ENCODE data around the gene NFXL1.
"Not testable (repeated sequence)": the region's sequence is repeated elsewhere in the genome, so short reads cannot be mapped to it uniquely, and the experiment has no call there.

NFXL1 gene

DNA sequence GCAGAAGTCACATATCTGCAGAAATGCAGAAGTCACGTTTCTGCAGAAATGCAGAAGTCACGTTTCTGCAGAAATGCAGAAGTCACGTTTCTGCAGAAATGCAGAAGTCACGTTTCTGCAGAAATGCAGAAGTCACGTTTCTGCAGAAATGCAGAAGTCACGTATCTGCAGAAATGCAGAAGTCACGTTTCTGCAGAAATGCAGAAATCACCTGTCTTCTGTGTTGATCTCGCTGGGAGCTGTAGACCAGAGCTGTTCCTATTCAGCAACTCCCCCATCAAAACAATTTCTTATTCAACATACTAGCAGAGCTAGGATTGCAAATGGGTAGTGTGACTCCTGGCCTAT is 8.9 kb upstream of the NFXL1 start:
- H3K27ac ChIP-seq (ENCODE audit: low read depth, low read length); H3K36me3 ChIP-seq (ENCODE audit: control insufficient read depth, insufficient read depth, low read length); H3K27me3 ChIP-seq (ENCODE audit: control insufficient read depth, insufficient read depth, low read length); H3K4me3 ChIP-seq (ENCODE audit: low read length); H3K4me1 ChIP-seq (ENCODE audit: control insufficient read depth, insufficient read depth, low read length); H3K9ac ChIP-seq (ENCODE audit: low read length): not testable (repeated sequence)

- H3K27ac ChIP-seq (ENCODE audit: low read depth, low read length); H3K4me3 ChIP-seq (ENCODE audit: low read length); H3K4me1 ChIP-seq (ENCODE audit: control insufficient read depth, insufficient read depth, low read length); H3K9ac ChIP-seq (ENCODE audit: low read length); H3K36me3 ChIP-seq (ENCODE audit: control insufficient read depth, insufficient read depth, low read length); H3K27me3 ChIP-seq (ENCODE audit: control insufficient read depth, insufficient read depth, low read length): not testable (repeated sequence)
Measured at GRCh38 chr4:47922436-47923260, 8.3 kb upstream of the NFXL1 start.

- H3K27ac ChIP-seq (ENCODE audit: low read depth, low read length); H3K27me3 ChIP-seq (ENCODE audit: control insufficient read depth, insufficient read depth, low read length); H3K4me3 ChIP-seq (ENCODE audit: low read length); H3K9ac ChIP-seq (ENCODE audit: low read length); H3K4me1 ChIP-seq (ENCODE audit: control insufficient read depth, insufficient read depth, low read length); H3K36me3 ChIP-seq (ENCODE audit: control insufficient read depth, insufficient read depth, low read length): not testable (repeated sequence)
Measured at GRCh38 chr4:47917163-47917562, 2.8 kb upstream of the NFXL1 start.

GRCh38 chr4:47915378-47915777 is 995 bp upstream of the NFXL1 start:
- no peaks in the 10 kb centered on the region for H3K4me1 ChIP-seq (ENCODE audit: control insufficient read depth, insufficient read depth, low read length)
- no peaks in the 10 kb centered on the region for H3K27me3 ChIP-seq (ENCODE audit: control insufficient read depth, insufficient read depth, low read length)
- H3K36me3 ChIP-seq (ENCODE audit: control insufficient read depth, insufficient read depth, low read length): no peaks in the 10 kb centered on the region
- H3K27ac ChIP-seq (ENCODE audit: low read depth, low read length): no peak overlapping the region
- H3K4me3 ChIP-seq (ENCODE audit: low read length): no peak overlapping the region
- H3K9ac ChIP-seq (ENCODE audit: low read length): no peak overlapping the region

GRCh38 chr4:47914926-47915237 is 499 bp upstream of the NFXL1 start:
- Histone ChIP-seq H3K9ac (ENCODE audit: low read length) (no peak overlapping the region), H3K27ac (ENCODE audit: low read depth, low read length) (no peak overlapping the region), H3K27me3 (ENCODE audit: control insufficient read depth, insufficient read depth, low read length) (no peaks in the 10 kb centered on the region), H3K4me1 (ENCODE audit: control insufficient read depth, insufficient read depth, low read length) (no peaks in the 10 kb centered on the region), H3K36me3 (ENCODE audit: control insufficient read depth, insufficient read depth, low read length) (no peaks in the 10 kb centered on the region), H3K4me3 (ENCODE audit: low read length) (peak overlapping the region; percentile 81)

- peak overlapping the region; percentile 33 for H3K27ac ChIP-seq (ENCODE audit: low read depth, low read length)
Measured at GRCh38 chr4:47913861-47914219, 543 bp downstream of the NFXL1 start.

DNA sequence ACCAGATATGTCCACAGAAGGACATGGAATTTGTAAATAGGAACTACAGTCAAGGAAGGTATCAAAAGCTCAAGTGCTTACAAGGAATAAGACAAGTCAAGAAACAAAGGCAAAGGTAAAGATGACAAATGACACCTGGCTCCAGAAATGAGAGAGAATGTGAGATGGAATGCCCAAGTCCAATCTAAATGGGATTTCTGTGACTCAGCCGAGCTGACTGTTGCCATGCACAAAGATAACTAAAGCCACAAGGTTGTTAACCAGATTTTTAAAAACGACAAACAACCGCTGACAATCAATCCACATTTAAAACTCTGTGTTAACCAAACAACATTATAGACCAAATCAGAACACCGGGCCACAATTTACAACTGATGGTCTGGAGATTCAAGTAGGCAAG is 1.1 kb downstream of the NFXL1 start:
- H3K4me1 ChIP-seq (ENCODE audit: control insufficient read depth, insufficient read depth, low read length): no peaks in the 10 kb centered on the region
- no peak overlapping the region for H3K27ac ChIP-seq (ENCODE audit: low read depth, low read length)
- peaks cover 2% of the 10 kb centered on the region for H3K36me3 ChIP-seq (ENCODE audit: control insufficient read depth, insufficient read depth, low read length)
- no peaks in the 10 kb centered on the region for H3K27me3 ChIP-seq (ENCODE audit: control insufficient read depth, insufficient read depth, low read length)
- peak overlapping the region; percentile 90 for H3K4me3 ChIP-seq (ENCODE audit: low read length)
- H3K9ac ChIP-seq (ENCODE audit: low read length): no peak overlapping the region

More at GRCh38 chr4:47913861-47914219, 543 bp downstream of the NFXL1 start:
- Histone ChIP-seq H3K27me3 (ENCODE audit: control insufficient read depth, insufficient read depth, low read length) (no peaks in the 10 kb centered on the region), H3K9ac (ENCODE audit: low read length) (peak overlapping the region; percentile 81), H3K4me3 (ENCODE audit: low read length) (peak overlapping the region; percentile 90), H3K36me3 (ENCODE audit: control insufficient read depth, insufficient read depth, low read length) (peaks cover 2% of the 10 kb centered on the region), H3K4me1 (ENCODE audit: control insufficient read depth, insufficient read depth, low read length) (no peaks in the 10 kb centered on the region)

DNA sequence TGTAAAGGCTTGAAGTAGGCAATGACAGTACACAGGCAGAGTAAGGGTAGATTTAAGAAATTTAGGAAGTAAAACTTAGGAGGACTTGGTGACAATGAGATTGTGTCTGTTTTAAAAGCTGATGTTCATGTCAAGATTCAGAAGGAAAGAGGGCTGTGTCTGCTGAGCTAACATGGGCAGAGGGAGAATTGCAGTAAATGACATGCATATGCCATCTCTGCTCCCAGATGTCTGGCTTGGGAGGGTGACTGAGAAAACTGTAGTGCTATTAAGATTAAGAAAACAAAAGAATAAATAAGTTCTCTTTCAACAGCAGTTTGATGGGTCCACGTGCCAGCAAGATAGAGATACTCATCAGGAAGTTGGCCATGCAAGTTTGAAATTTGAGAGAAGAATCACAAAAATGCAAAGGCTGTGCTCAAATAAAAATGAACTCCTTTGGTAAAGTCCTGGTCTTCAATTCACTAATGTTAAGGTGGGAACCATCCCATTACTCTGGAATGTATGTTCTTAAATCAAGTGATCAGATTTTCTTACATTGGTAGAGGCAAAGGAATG is 7.2 kb downstream of the NFXL1 start:
- Histone ChIP-seq H3K27me3 (ENCODE audit: control insufficient read depth, insufficient read depth, low read length) (no peaks in the 10 kb centered on the region), H3K36me3 (ENCODE audit: control insufficient read depth, insufficient read depth, low read length) (peaks cover 4% of the 10 kb centered on the region), H3K27ac (ENCODE audit: low read depth, low read length) (no peak overlapping the region), H3K9ac (ENCODE audit: low read length) (no peak overlapping the region), H3K4me1 (ENCODE audit: control insufficient read depth, insufficient read depth, low read length) (no peaks in the 10 kb centered on the region), H3K4me3 (ENCODE audit: low read length) (no peak overlapping the region)

GRCh38 chr4:47899639-47900038 is 14.7 kb downstream of the NFXL1 start:
- Histone ChIP-seq H3K27me3 (ENCODE audit: control insufficient read depth, insufficient read depth, low read length) (no peaks in the 10 kb centered on the region), H3K4me3 (ENCODE audit: low read length) (no peak overlapping the region), H3K4me1 (ENCODE audit: control insufficient read depth, insufficient read depth, low read length) (no peaks in the 10 kb centered on the region), H3K27ac (ENCODE audit: low read depth, low read length) (no peak overlapping the region), H3K9ac (ENCODE audit: low read length) (no peak overlapping the region), H3K36me3 (ENCODE audit: control insufficient read depth, insufficient read depth, low read length) (peaks cover 5% of the 10 kb centered on the region)

DNA sequence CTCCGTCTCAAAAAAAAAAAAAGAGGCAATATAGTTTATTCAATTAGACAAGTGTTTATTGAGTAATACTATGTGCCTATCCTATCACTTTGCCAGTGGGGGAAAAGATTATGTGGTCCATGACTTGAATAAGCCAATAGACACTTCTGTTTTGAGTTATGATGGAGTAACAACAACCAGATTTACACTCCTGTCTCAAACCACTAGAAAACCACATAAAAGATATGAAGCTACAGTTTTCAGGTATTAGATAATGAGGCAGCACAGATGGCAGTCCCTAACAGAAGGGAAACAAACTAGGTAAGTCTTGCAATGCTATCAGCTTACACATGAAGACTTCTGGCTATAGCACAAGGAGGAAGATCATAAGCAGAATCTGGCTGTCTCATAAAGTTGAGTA is 22.5 kb downstream of the NFXL1 start:
- no peak overlapping the region for H3K9ac ChIP-seq (ENCODE audit: low read length)
- H3K36me3 ChIP-seq (ENCODE audit: control insufficient read depth, insufficient read depth, low read length): peaks cover 16% of the 10 kb centered on the region

GRCh38 chr4:47882228-47882627 is 32.2 kb downstream of the NFXL1 start:
- Histone ChIP-seq H3K4me3 (ENCODE audit: low read length) (no peak overlapping the region), H3K9ac (ENCODE audit: low read length) (no peak overlapping the region), H3K27me3 (ENCODE audit: control insufficient read depth, insufficient read depth, low read length) (no peaks in the 10 kb centered on the region), H3K4me1 (ENCODE audit: control insufficient read depth, insufficient read depth, low read length) (no peaks in the 10 kb centered on the region), H3K27ac (ENCODE audit: low read depth, low read length) (no peak overlapping the region), H3K36me3 (ENCODE audit: control insufficient read depth, insufficient read depth, low read length) (peaks cover 6% of the 10 kb centered on the region)

More for the DNA sequence above, 22.5 kb downstream of the NFXL1 start:
- Histone ChIP-seq H3K4me3 (ENCODE audit: low read length) (no peak overlapping the region), H3K27me3 (ENCODE audit: control insufficient read depth, insufficient read depth, low read length) (no peaks in the 10 kb centered on the region), H3K4me1 (ENCODE audit: control insufficient read depth, insufficient read depth, low read length) (no peaks in the 10 kb centered on the region), H3K27ac (ENCODE audit: low read depth, low read length) (no peak overlapping the region)

GRCh38 chr4:47879458-47879857 is 34.9 kb downstream of the NFXL1 start:
- H3K4me3 ChIP-seq (ENCODE audit: low read length): no peak overlapping the region
- peaks cover 6% of the 10 kb centered on the region for H3K36me3 ChIP-seq (ENCODE audit: control insufficient read depth, insufficient read depth, low read length)
- no peaks in the 10 kb centered on the region for H3K27me3 ChIP-seq (ENCODE audit: control insufficient read depth, insufficient read depth, low read length)
- no peak overlapping the region for H3K9ac ChIP-seq (ENCODE audit: low read length)
- no peaks in the 10 kb centered on the region for H3K4me1 ChIP-seq (ENCODE audit: control insufficient read depth, insufficient read depth, low read length)
- H3K27ac ChIP-seq (ENCODE audit: low read depth, low read length): no peak overlapping the region
